Muscle layer of duodenum (tissue), 2 donors: ENCODE measurements around the gene TAS2R19.
"Not testable (repeated sequence)": the region's sequence is repeated elsewhere in the genome, so short reads cannot be mapped to it uniquely, and the experiment has no call there.

Experiments
- H3K27ac ChIP-seq: one replicate; pipeline ENCODE4 v1.7.0; 2013; ENCODE audit warnings: mild to moderate bottlenecking, low read length
- H3K27me3 ChIP-seq: one replicate; pipeline ENCODE4 v1.7.0; 2013; ENCODE audit warnings: low read depth, mild to moderate bottlenecking, control low read depth, low read length
- H3K36me3 ChIP-seq, 2 donors: one replicate each; pipeline ENCODE4 v1.7.0; 2013; ENCODE audit warnings: low read length in 2 of 2, control low read depth in 1 of 2, mild to moderate bottlenecking in 1 of 2; ENCODE audit not compliant: insufficient read depth in 2 of 2, control insufficient read depth in 1 of 2
- H3K4me1 ChIP-seq, 2 donors: one replicate each; pipeline ENCODE4 v1.7.0; 2013; ENCODE audit warnings: low read length in 2 of 2, mild to moderate bottlenecking in 2 of 2, control low read depth in 1 of 2, moderate library complexity in 1 of 2; ENCODE audit not compliant: insufficient read depth in 2 of 2, control insufficient read depth in 1 of 2
- H3K4me3 ChIP-seq, 2 donors: one replicate each; pipeline ENCODE4 v1.7.0; 2013; ENCODE audit warnings: low read length in 2 of 2, low read depth in 1 of 2, mild to moderate bottlenecking in 1 of 2
- H3K9me3 ChIP-seq, 2 donors: one replicate each; pipeline ENCODE4 v1.7.0; 2013; ENCODE audit warnings: low read length in 2 of 2, control low read depth in 1 of 2, mild to moderate bottlenecking in 1 of 2; ENCODE audit not compliant: control insufficient read depth in 1 of 2
- donor health status: healthy.

Gene TAS2R19

DNA sequence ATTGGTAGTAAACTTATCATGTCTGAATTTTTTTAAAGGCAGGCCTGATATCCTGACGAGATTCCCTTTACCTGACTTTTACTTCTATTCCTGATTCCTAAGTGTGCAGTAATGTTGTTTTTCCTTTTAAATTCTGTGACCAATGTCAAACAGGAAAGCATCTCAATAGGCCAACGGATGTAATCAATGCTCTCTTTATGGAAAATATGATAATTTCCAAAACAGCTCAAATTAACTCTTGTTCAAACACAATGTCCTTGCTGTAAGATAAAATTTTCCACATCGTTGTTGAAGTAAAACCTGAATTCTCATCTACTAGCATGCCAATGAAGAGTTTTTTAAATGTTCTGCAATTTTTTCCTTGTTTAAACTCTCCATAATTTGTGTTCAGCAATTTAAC lies 16.8 kb upstream of the TAS2R19 start:
- no peaks in the 10 kb centered on the region for H3K4me1 ChIP-seq
- H3K27ac ChIP-seq, result no peak overlapping the region
- peaks cover 0 to 2% of the 10 kb centered on the region in 2 donors for H3K36me3 ChIP-seq
- no peaks in the 10 kb centered on the region for H3K9me3 ChIP-seq
- H3K4me3 ChIP-seq, result no peak overlapping the region
- H3K27me3 ChIP-seq, result no peaks in the 10 kb centered on the region

DNA sequence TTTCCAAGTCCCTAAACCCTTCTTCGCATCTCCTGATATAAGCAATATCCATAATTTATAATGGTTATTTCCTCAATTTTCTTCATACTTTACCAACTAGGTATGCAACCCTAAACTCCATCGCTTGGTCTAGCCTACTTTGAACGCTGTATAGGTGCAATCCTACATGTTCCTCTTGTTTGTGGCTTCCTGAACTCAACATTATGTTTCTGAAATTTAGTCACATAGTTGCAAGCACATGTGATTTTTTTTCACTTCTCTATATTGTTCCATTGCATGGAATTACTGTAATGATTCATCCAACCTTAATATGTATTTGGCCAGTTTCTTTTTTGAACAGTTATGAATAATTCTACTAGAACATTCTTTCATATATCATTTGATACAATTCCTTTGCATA lies 11.5 kb upstream of the TAS2R19 start:
- not testable (repeated sequence) for H3K27me3 ChIP-seq, H3K36me3 ChIP-seq, H3K27ac ChIP-seq, H3K4me1 ChIP-seq, H3K9me3 ChIP-seq, H3K4me3 ChIP-seq

DNA sequence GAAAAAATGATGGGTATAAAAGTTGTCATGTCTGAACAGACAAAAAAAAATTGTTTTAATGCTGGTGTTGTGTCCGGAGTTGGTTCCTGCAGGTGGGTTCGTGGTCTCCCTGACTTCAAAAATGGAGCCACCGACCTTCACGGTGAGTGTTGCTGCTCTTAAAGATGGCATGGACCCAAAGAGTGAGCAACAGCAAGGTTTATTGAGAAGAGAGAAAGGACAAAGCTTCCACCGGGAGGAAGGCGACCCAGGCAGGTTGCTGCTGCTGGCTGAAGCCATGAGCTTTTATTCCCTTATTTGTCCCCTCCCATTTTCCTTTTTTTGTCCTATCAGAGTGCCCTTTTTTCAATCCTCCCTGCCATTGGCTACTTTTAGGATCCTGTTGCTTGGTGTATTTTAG lies 8.9 kb upstream of the TAS2R19 start, which contains the start of gene TAS2R31:
TAS2R31 (minus strand) TSS at position 101 of the 400 bp plus-strand sequence; CDS start at position 29, 72 bp downstream.
- Histone ChIP-seq H3K4me1 (no peaks in the 10 kb centered on the region), H3K36me3 (no peaks in the 10 kb centered on the region), H3K27me3 (no peaks in the 10 kb centered on the region), H3K4me3 (no peak within 1 kb of the TSS), H3K27ac (no peak within 1 kb of the TSS), H3K9me3 (no peaks in the 10 kb centered on the region)

DNA sequence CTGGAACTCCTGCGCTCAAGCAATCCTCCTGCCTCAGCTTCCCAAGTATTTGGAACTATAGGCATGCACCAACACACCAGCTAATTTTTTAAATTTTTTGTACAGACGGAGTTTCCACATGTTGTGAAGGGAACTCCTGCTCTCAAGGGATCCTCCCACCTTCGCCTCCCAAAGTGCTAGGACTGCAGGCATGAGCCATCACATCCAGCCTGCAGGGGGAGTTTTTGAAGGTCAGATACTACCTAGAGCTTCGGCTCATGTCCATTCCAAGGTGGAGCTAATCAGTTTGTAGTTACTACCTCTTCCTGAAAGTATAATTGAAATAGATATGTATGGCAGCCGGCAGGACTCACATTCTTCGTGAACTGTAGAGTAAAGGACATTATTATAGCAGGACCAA lies 3.7 kb upstream of the TAS2R19 start:
- Histone ChIP-seq H3K36me3 (peaks cover 4 to 7% of the 10 kb centered on the region in 2 donors), H3K4me1 (no peaks in the 10 kb centered on the region), H3K27ac (no peak overlapping the region), H3K4me3 (no peak overlapping the region), H3K9me3 (no peaks in the 10 kb centered on the region), H3K27me3 (no peaks in the 10 kb centered on the region)

DNA sequence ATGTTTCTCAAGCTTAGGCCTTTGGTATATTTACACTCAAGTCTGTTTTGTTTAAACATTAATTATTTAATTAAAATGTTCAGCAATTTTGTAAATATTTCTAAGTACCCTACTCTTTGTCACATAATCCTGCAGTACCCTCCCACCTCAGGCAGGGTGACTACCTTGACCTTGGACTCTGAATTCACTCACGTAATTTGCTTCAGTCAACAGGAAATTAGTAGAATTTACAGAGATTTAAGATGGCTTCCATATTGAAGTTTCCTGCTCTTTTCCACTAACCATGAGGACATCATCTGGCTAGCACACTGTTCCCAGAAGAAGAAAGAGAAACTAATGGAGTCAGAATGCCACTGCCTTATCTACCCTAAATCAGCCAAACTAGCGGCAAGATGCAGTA lies 967 bp upstream of the TAS2R19 start:
- no peak overlapping the region for H3K4me3 ChIP-seq
- no peak overlapping the region for H3K27ac ChIP-seq
- no peaks in the 10 kb centered on the region for H3K9me3 ChIP-seq
- H3K4me1 ChIP-seq, result no peaks in the 10 kb centered on the region
- peaks cover 4 to 7% of the 10 kb centered on the region in 2 donors for H3K36me3 ChIP-seq
- H3K27me3 ChIP-seq, result no peaks in the 10 kb centered on the region

DNA sequence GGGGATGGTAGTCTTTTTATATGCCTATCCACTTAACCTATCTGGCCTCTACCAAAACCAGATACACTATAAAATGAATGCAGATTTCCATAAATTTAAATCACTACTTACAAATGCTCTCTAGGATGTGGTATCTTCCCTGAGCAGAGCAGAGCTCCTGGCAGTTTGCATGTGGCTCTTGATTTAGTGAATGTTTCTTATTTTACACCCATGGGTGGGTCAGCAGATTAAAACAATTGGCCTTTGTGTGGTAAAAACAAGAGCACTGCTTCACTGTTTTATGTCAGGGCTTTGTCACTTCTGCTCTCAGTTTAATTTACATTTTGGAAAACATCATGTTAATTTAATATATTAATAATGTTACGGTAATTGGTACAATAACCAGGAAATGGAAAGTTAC lies 5.5 kb downstream of the TAS2R19 start:
- Histone ChIP-seq H3K27me3 (no peaks in the 10 kb centered on the region), H3K4me3 (no peak overlapping the region), H3K27ac (no peak overlapping the region), H3K9me3 (no peaks in the 10 kb centered on the region), H3K4me1 (no peaks in the 10 kb centered on the region), H3K36me3 (no peaks in the 10 kb centered on the region)

DNA sequence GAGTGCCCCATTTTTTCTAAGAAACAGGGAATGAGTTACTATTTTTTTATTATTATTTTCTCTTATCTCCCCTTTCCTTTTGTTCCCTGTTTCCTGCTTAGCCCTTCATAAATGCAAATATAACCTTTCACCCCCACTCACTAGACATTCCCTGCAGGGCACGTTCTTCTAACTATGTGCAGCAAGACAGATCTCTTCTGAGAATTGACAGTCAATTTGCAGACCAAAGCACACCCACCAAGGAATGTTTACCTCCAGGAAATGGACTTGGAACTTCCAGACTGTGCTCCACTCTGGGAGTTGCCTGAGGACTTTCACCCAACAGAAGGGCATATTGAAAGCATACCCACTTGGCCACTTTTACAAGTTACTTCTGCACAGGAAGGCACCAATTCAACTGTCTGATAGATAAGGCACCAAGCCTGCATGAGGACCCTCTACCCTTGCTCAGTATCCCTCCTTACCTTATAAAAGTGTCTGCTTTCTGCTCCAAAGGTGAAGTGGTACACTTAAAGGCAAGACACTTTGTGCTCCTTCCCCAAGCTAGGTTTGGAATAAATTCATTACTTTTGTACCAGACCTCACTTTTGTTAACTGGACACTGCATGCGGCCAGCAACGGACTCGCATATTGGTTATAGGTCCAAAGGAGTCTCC lies 6.5 kb downstream of the TAS2R19 start:
- no peaks in the 10 kb centered on the region for H3K4me1 ChIP-seq
- no peaks in the 10 kb centered on the region for H3K9me3 ChIP-seq
- H3K4me3 ChIP-seq, result no peak overlapping the region
- no peaks in the 10 kb centered on the region for H3K36me3 ChIP-seq
- H3K27me3 ChIP-seq, result no peaks in the 10 kb centered on the region
- no peak overlapping the region for H3K27ac ChIP-seq

DNA sequence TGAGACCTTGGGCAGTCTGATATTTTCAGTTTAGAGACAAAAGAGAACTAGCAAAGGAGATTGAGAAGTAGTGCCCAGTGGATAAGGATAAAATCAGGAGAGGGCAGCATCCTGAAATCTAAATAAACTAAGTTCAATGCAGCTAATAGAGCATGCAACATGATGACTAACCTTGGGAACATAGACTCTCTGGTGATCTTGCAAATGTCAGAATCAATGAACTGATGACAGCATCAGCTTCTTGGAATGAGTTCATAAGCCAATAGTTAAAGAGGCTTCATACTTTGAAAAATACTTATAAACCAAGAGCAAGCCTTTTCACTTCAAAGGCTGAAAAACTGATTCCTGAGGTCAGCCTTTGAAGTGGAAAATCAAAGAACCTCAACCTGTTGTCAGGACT lies 8.2 kb downstream of the TAS2R19 start:
- Histone ChIP-seq H3K4me1 (no peaks in the 10 kb centered on the region), H3K9me3 (no peaks in the 10 kb centered on the region), H3K36me3 (no peaks in the 10 kb centered on the region), H3K4me3 (no peak overlapping the region), H3K27me3 (no peaks in the 10 kb centered on the region), H3K27ac (no peak overlapping the region)

DNA sequence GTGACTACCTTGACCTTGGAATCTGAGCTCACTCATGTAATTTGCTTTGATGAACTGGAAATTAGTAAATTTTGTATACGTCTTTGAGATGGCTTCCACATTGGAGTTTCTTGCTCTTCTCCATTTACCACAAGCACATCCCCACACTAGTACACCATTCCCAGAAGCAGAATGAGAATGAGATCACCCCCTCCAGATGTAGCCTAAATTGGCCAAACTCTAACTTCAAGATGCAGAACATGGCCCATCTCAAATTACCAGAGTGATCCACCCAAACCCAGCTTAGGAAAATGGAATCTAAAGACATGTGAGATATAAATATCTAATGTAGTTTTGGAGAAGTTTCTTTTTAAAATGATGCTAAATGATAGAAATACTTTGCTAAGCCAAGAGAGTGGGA lies 14.8 kb downstream of the TAS2R19 start:
- no peak overlapping the region for H3K4me3 ChIP-seq
- H3K36me3 ChIP-seq, result no peaks in the 10 kb centered on the region
- no peaks in the 10 kb centered on the region for H3K27me3 ChIP-seq
- H3K9me3 ChIP-seq, result no peaks in the 10 kb centered on the region
- no peak overlapping the region for H3K27ac ChIP-seq
- H3K4me1 ChIP-seq, result no peaks in the 10 kb centered on the region

DNA sequence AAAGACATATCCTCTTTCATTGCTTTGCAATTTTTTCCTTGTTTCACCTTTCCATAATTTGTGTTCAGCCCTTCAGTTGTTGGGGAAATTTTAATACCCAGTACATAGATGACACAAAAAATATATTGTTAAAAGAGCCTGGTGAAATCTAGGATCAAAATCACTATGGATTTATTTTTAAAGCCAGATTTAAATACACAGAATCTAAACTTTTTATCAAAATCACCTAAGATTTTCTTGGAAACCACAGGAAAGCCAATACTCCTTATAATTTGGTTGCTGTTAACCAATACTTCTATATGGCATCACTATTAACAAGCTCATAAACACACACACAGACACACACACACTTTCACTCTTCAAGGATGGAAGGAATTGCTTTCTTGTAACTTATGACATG lies 24.2 kb downstream of the TAS2R19 start, which contains the start of gene TAS2R20:
TAS2R20 (minus strand) TSS at position 101 of the 400 bp plus-strand sequence. CDS start 429 bp downstream, outside the sequence.
- Histone ChIP-seq H3K4me3 (no peak within 1 kb of the TSS), H3K27me3 (no peaks in the 10 kb centered on the region), H3K4me1 (no peaks in the 10 kb centered on the region), H3K27ac (no peak within 1 kb of the TSS), H3K9me3 (no peaks in the 10 kb centered on the region), H3K36me3 (peaks cover 0 to 8% of the 10 kb centered on the region in 2 donors)

DNA sequence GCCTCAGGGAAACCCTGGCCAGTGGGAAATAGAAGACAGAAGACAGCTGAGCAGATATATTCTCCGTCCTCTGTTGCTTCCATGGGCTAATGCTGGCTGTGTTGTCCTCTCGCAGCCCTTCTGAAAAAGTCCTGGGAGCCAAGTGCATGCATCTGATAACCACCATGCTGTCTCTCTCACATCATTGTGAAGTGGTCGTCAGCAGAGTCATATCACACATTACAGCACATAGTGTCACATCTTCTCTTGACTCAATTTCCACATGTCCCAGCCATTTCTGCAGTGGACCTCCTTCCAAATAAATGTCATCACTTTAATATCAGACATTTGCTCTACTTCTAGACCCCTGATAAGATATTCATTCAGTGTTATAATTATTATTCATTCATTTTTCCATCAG lies 28.1 kb downstream of the TAS2R19 start:
- Histone ChIP-seq H3K36me3 (peaks cover 0 to 16% of the 10 kb centered on the region in 2 donors), H3K4me3 (no peak overlapping the region), H3K4me1 (no peaks in the 10 kb centered on the region), H3K9me3 (no peaks in the 10 kb centered on the region), H3K27me3 (no peaks in the 10 kb centered on the region), H3K27ac (no peak overlapping the region)

DNA sequence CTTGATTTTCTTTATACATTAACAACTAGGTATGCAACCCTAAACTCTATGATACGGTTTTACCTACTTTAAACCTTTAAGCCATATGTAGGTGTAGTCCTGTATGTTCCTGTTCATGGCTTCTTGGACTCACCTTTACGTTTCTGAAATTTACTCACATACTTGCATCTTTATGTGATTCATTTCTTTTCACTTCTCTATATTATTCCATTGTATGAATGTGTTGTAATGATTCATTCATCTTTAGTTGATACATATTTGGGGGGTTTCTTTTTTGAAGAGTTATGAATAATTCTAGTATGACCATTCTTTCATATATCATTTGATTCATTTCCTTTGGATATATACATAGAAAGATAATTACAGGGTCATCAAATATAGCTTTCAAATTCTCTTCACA lies 33.3 kb downstream of the TAS2R19 start:
- no peak overlapping the region for H3K4me3 ChIP-seq
- H3K36me3 ChIP-seq, result peaks cover 0 to 13% of the 10 kb centered on the region in 2 donors
- H3K27me3 ChIP-seq, result no peaks in the 10 kb centered on the region
- no peaks in the 10 kb centered on the region for H3K4me1 ChIP-seq
- H3K27ac ChIP-seq, result no peak overlapping the region
- no peaks in the 10 kb centered on the region for H3K9me3 ChIP-seq
